H9 (cell line): ENCODE data around the gene MMD. TPM values are rescaled to one million over a fixed set of nuclear protein-coding genes. Genes with fewer than 3 reads are reported as not detected.

ENCODE experiments used
- DNase-seq: peaks from one replicate; pipeline ENCODE4 v3.0.0-alpha.2; 2017
- H2AFZ ChIP-seq: one replicate; pipeline ENCODE4 v1.6.1; 2013; ENCODE audit warnings: mild to moderate bottlenecking, low read length, control low read depth, moderate library complexity
- H2AK5ac ChIP-seq: 2 replicates; pipeline ENCODE4 v1.6.1; 2013; ENCODE audit warnings: low read length, control low read depth, mixed read lengths; ENCODE audit not compliant: insufficient read length
- H2BK120ac ChIP-seq: one replicate; pipeline ENCODE4 v1.6.1; 2013; ENCODE audit warnings: low read depth, mild to moderate bottlenecking, low read length, control low read depth, inconsistent platforms; ENCODE audit not compliant: poor library complexity, severe bottlenecking
- H2BK12ac ChIP-seq: 2 replicates; pipeline ENCODE4 v1.6.1; 2013; ENCODE audit warnings: low read length, control low read depth, mixed read lengths, low read depth; ENCODE audit not compliant: insufficient read length
- H2BK15ac ChIP-seq: 2 replicates; pipeline ENCODE4 v1.6.1; 2013; ENCODE audit warnings: low read depth, low read length, control low read depth
- H2BK20ac ChIP-seq: one replicate; pipeline ENCODE4 v1.6.1; 2013; ENCODE audit warnings: low read depth, mild to moderate bottlenecking, low read length, control low read depth, inconsistent platforms; ENCODE audit not compliant: poor library complexity, severe bottlenecking
- H2BK5ac ChIP-seq: 2 replicates; pipeline ENCODE4 v1.6.1; 2013; ENCODE audit warnings: low read length, control low read depth, mixed read lengths; ENCODE audit not compliant: insufficient read length
- H3K14ac ChIP-seq: 2 replicates; pipeline ENCODE4 v1.6.1; 2013; ENCODE audit warnings: low read length, control low read depth; ENCODE audit not compliant: insufficient read depth
- H3K18ac ChIP-seq: 2 replicates; pipeline ENCODE4 v1.6.1; 2013; ENCODE audit warnings: low read depth, mild to moderate bottlenecking, mixed read lengths, low read length, control low read depth; ENCODE audit not compliant: insufficient read length
- H3K23ac ChIP-seq: 2 replicates; pipeline ENCODE4 v1.6.1; 2013; ENCODE audit warnings: low read length, control low read depth, mixed read lengths, low read depth; ENCODE audit not compliant: insufficient read length
- H3K23me2 ChIP-seq: 2 replicates; pipeline ENCODE4 v1.6.1; 2013; ENCODE audit warnings: low read depth, mild to moderate bottlenecking, mixed read lengths, low read length, control low read depth; ENCODE audit not compliant: insufficient read length, poor library complexity, severe bottlenecking
- H3K27ac ChIP-seq: 2 replicates; pipeline ENCODE4 v1.5.1; 2013; ENCODE audit warnings: low read length, control low read depth, mixed read lengths, low read depth; ENCODE audit not compliant: insufficient read length
- H3K27me3 ChIP-seq: 2 replicates; pipeline ENCODE4 v1.6.1; 2013; ENCODE audit warnings: low read length, control low read depth, inconsistent platforms; ENCODE audit not compliant: insufficient read depth
- H3K4ac ChIP-seq: 2 replicates; pipeline ENCODE4 v1.6.1; 2013; ENCODE audit warnings: low read depth, mild to moderate bottlenecking, control low read depth, inconsistent platforms, low read length, moderate library complexity
- H3K4me1 ChIP-seq: 2 replicates; pipeline ENCODE4 v1.6.1; 2013; ENCODE audit warnings: low read length, control low read depth, inconsistent platforms; ENCODE audit not compliant: insufficient read depth
- H3K4me2 ChIP-seq: 2 replicates; pipeline ENCODE4 v1.6.1; 2013; ENCODE audit warnings: low read length, control low read depth, mixed read lengths; ENCODE audit not compliant: insufficient read length, insufficient read depth
- H3K56ac ChIP-seq: 2 replicates; pipeline ENCODE4 v1.6.1; 2013; ENCODE audit warnings: low read depth, mild to moderate bottlenecking, mixed read lengths, low read length, control low read depth; ENCODE audit not compliant: insufficient read length
- H3K79me1 ChIP-seq: 2 replicates; pipeline ENCODE4 v1.6.1; 2013; ENCODE audit warnings: low read depth, mild to moderate bottlenecking, moderate library complexity, low read length, control low read depth, inconsistent platforms; ENCODE audit not compliant: insufficient read depth, poor library complexity, severe bottlenecking
- H3K79me2 ChIP-seq: 2 replicates; pipeline ENCODE4 v1.6.1; 2013; ENCODE audit warnings: low read length, control low read depth, inconsistent platforms; ENCODE audit not compliant: insufficient read depth
- H3K9ac ChIP-seq: 2 replicates; pipeline ENCODE4 v1.6.1; 2013; ENCODE audit warnings: low read length, control low read depth, mixed read lengths; ENCODE audit not compliant: insufficient read length; ENCODE audit errors: extremely low read depth
- H3K9me3 ChIP-seq: one replicate; pipeline ENCODE4 v1.6.1; 2013; ENCODE audit warnings: low read depth, low read length, inconsistent platforms; ENCODE audit not compliant: control insufficient read depth
- H3T11ph ChIP-seq: one replicate; pipeline ENCODE4 v1.6.1; 2013; ENCODE audit warnings: mild to moderate bottlenecking, low read length, control low read depth, inconsistent platforms
- H4K20me1 ChIP-seq: one replicate; pipeline ENCODE4 v1.6.1; 2013; ENCODE audit not compliant: control insufficient read depth, insufficient read length, insufficient read depth
- H4K5ac ChIP-seq: 2 replicates; pipeline ENCODE4 v1.6.1; 2013; ENCODE audit warnings: low read depth, mild to moderate bottlenecking, mixed read lengths, low read length, control low read depth; ENCODE audit not compliant: insufficient read length
- H4K8ac ChIP-seq: replicated peaks from 2 replicates; pipeline ENCODE4 v1.6.1; 2013; ENCODE audit warnings: low read length, control low read depth, mixed read lengths, low read depth; ENCODE audit not compliant: insufficient read length
- H4K91ac ChIP-seq: 2 replicates; pipeline ENCODE4 v1.6.1; 2013; ENCODE audit warnings: low read depth, mild to moderate bottlenecking, moderate library complexity, mixed read lengths, low read length, control low read depth; ENCODE audit not compliant: insufficient read length
- H3K27ac Mint-ChIP-seq, 3 experiments: 2 replicates in 2 of 3; 3 replicates in 1 of 3; pipeline ENCODE4 v1.8.0; 2020 to 2021; ENCODE audit warnings: mixed read lengths in 3 of 3, mild to moderate bottlenecking in 1 of 3, moderate library complexity in 1 of 3
- H3K27me3 Mint-ChIP-seq: 2 replicates; pipeline ENCODE4 v1.8.0; 2021; ENCODE audit warnings: low read depth, mild to moderate bottlenecking, moderate library complexity, mixed read lengths
- H3K36me3 Mint-ChIP-seq, 3 experiments: 2 replicates in 2 of 3; 3 replicates in 1 of 3; pipeline ENCODE4 v1.8.0; 2020 to 2021; ENCODE audit warnings: low read depth in 3 of 3, mixed read lengths in 3 of 3; ENCODE audit not compliant: insufficient read depth in 1 of 3
- H3K4me1 Mint-ChIP-seq, 2 experiments: 2 replicates each; pipeline ENCODE4 v1.8.0; 2020; ENCODE audit warnings: mixed read lengths in 2 of 2
- H3K4me3 Mint-ChIP-seq, 2 experiments: 2 replicates in 1 of 2; 3 replicates in 1 of 2; pipeline ENCODE4 v1.8.0; 2020 to 2021; ENCODE audit warnings: mild to moderate bottlenecking in 2 of 2, mixed read lengths in 2 of 2, moderate library complexity in 1 of 2
- H3K9me3 Mint-ChIP-seq, 2 experiments: 2 replicates in 1 of 2; 3 replicates in 1 of 2; pipeline ENCODE4 v1.8.0; 2020; ENCODE audit warnings: mild to moderate bottlenecking in 2 of 2, mixed read lengths in 2 of 2, moderate library complexity in 1 of 2
- WGBS: extraction: QIAGEN DNeasy Blood & Tissue Kit; methylation state at CpG from one replicate; pipeline ENCODE4 v1.1.7; 2013; ENCODE audit warnings: missing lambda C conversion rate, low lambda C conversion rate, mixed read lengths; ENCODE audit not compliant: insufficient read length; ENCODE audit errors: extremely low coverage; 5-methylcytosine and 5-hydroxymethylcytosine counted together
- total RNA-seq: library from RNA; stranded (reverse); gene quantifications from 2 replicates; pipeline ENCODE4 v1.2.1, GENCODE V29; 2021
- TF ChIP-seq, protein P1 (sequence below): fragments of 200-600 bp; sonication (generic); conservative IDR thresholded peaks from 3 replicates; pipeline ENCODE4 v1.8.0; 2021; ENCODE audit warnings: antibody characterized with exemption, mild to moderate bottlenecking

The MMD gene
- total RNA-seq, 1 experiment from 2014 or later: 24.0 TPM

- TF ChIP-seq, protein P1, sequence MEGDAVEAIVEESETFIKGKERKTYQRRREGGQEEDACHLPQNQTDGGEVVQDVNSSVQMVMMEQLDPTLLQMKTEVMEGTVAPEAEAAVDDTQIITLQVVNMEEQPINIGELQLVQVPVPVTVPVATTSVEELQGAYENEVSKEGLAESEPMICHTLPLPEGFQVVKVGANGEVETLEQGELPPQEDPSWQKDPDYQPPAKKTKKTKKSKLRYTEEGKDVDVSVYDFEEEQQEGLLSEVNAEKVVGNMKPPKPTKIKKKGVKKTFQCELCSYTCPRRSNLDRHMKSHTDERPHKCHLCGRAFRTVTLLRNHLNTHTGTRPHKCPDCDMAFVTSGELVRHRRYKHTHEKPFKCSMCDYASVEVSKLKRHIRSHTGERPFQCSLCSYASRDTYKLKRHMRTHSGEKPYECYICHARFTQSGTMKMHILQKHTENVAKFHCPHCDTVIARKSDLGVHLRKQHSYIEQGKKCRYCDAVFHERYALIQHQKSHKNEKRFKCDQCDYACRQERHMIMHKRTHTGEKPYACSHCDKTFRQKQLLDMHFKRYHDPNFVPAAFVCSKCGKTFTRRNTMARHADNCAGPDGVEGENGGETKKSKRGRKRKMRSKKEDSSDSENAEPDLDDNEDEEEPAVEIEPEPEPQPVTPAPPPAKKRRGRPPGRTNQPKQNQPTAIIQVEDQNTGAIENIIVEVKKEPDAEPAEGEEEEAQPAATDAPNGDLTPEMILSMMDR: no peak
- no peaks in the 10 kb centered on the region for H4K20me1 ChIP-seq
- no peak overlapping the region for H3K14ac ChIP-seq
- H3K79me1 ChIP-seq: no peaks in the 10 kb centered on the region
- H3K9me3 Mint-ChIP-seq: peaks cover 0 to 4% of the 10 kb centered on the region in 2 experiments; a peak in 1 of 5 replicates
- no peaks in the 10 kb centered on the region for H3K79me2 ChIP-seq
- no peak overlapping the region for H3K4ac ChIP-seq
- H3K4me1 ChIP-seq: no peaks in the 10 kb centered on the region; the same call in 1 of the 2 replicates
- H2BK20ac ChIP-seq: no peak overlapping the region
- no peak overlapping the region for H2AFZ ChIP-seq
- no peak overlapping the region for H4K8ac ChIP-seq
- no peak overlapping the region for H3K9ac ChIP-seq
- H2BK12ac ChIP-seq: no peak overlapping the region
- H3K27me3 ChIP-seq: no peaks in the 10 kb centered on the region
- no peak overlapping the region for H2BK15ac ChIP-seq
- H3K27ac Mint-ChIP-seq: no peak overlapping the region
- H3K18ac ChIP-seq: no peak overlapping the region
- no peak overlapping the region for H3K56ac ChIP-seq
- H3K4me1 Mint-ChIP-seq: peaks cover 12 to 17% of the 10 kb centered on the region in 2 experiments
- no peak overlapping the region for H4K91ac ChIP-seq
- no peak overlapping the region for H2BK5ac ChIP-seq
- H3K4me3 Mint-ChIP-seq: no peak overlapping the region
- H3K9me3 ChIP-seq: no peaks in the 10 kb centered on the region
- DNase-seq: no peak
- H3K23ac ChIP-seq: no peak overlapping the region
- no peak overlapping the region for H3K27ac ChIP-seq
- no peaks in the 10 kb centered on the region for H3K36me3 Mint-ChIP-seq
- H3K4me2 ChIP-seq: no peak overlapping the region
- no peaks in the 10 kb centered on the region for H3K23me2 ChIP-seq
- no peaks in the 10 kb centered on the region for H3K27me3 Mint-ChIP-seq
- no CpG with 5 or more reads among the region's 4 CpGs for WGBS
- H4K5ac ChIP-seq: no peak overlapping the region
- H2BK120ac ChIP-seq: no peak overlapping the region
- no peak overlapping the region for H2AK5ac ChIP-seq
- H3T11ph ChIP-seq: no peak overlapping the region
Measured at GRCh38 chr17:55448681-55449080, 27.0 kb upstream of the MMD start.
